ENCODE data around the gene PMS2.
"Not testable (repeated sequence)": the region's sequence is repeated elsewhere in the genome, so short reads cannot be mapped to it uniquely, and the experiment has no call there.

The PMS2 gene

DNA sequence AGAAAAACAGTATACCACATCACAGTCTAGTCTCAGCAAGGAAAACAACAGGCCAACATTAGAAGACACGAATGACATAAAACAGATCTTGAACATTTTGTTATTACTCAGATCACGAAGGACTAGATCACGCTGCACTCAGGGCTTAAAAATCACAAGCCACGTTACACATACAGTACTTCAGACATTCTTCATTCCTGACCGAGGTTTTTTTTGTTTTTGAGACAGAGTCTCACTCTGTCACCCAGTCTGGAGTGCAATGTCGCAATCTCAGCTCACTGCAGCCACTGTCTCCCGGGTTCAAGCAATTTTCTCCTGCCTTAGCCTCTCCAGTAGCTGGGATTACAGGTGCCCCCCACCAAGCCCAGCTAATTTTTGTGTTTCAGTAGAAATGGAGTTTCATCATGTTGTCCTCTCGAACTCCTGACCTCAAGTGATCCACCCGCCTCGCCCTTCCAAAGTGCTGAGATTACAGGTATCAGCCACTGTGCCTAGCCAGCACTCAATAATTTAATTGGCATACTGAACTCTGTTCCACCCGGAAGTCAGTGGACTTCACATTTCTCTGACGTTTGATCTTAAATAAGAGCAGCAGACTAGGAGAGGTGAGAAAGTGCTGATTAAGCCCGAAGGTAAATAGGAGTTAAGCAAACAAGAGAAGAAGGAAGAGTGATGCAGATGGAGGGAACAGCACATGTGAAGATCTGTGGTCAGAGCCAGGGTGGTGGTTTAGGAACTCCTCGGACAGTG lies 3.7 kb upstream of the PMS2 start:
- Histone ChIP-seq H4K20me1 (ENCODE audit: insufficient read depth, low read length) (no peaks in the 10 kb centered on the region), H3K9ac (ENCODE audit: low read length) (no peak overlapping the region)

DNA sequence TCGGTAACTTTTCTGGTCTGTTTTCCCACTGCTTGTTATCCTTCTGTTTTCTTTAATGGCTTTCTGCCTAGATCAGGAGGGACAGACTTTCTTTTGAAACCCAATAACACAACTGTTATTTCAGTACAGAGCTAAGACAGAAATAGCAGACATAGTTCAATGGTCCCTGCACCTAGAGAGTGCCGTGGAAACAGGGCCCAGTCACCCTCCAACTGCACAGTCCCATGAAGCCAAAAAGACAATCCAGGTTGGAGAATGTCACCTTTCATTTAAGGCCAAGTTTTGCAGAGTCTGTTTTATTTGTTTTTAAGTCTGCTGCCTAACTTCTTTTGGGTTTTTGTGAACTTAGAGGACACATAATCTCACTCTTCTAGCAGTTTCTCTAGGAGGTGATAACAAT lies 2.7 kb upstream of the PMS2 start:
- Histone ChIP-seq H2AFZ (ENCODE audit: low read depth, low read length) (no peak overlapping the region), H4K20me1 (ENCODE audit: insufficient read depth, low read length) (no peaks in the 10 kb centered on the region), H3K4me3 (ENCODE audit: low read length) (no peak overlapping the region), H3K9ac (ENCODE audit: low read length) (no peak overlapping the region), H3K36me3 (replicated peaks; ENCODE audit: low read depth, low read length) (peaks cover 11% of the 10 kb centered on the region), H3K9me3 (ENCODE audit: insufficient read depth, low read length) (no peaks in the 10 kb centered on the region), H3K27ac (ENCODE audit: low read length) (no peak overlapping the region), H3K79me2 (ENCODE audit: low read length) (peaks cover 65% of the 10 kb centered on the region), H3K4me2 (ENCODE audit: low read length) (no peak overlapping the region), H3K4me1 (ENCODE audit: low read length) (peaks cover 11% of the 10 kb centered on the region), H3K27me3 (ENCODE audit: low read depth, low read length) (no peaks in the 10 kb centered on the region)
- TF ChIP-seq, protein P1, sequence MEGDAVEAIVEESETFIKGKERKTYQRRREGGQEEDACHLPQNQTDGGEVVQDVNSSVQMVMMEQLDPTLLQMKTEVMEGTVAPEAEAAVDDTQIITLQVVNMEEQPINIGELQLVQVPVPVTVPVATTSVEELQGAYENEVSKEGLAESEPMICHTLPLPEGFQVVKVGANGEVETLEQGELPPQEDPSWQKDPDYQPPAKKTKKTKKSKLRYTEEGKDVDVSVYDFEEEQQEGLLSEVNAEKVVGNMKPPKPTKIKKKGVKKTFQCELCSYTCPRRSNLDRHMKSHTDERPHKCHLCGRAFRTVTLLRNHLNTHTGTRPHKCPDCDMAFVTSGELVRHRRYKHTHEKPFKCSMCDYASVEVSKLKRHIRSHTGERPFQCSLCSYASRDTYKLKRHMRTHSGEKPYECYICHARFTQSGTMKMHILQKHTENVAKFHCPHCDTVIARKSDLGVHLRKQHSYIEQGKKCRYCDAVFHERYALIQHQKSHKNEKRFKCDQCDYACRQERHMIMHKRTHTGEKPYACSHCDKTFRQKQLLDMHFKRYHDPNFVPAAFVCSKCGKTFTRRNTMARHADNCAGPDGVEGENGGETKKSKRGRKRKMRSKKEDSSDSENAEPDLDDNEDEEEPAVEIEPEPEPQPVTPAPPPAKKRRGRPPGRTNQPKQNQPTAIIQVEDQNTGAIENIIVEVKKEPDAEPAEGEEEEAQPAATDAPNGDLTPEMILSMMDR (IDR thresholded peaks at IDR 0.05; ENCODE audit: low read depth, low read length): no peak
- TF ChIP-seq EZH2phosphoT487 (IDR thresholded peaks at IDR 0.05; ENCODE audit: low read depth): no peak

More for the DNA sequence above, 3.7 kb upstream of the PMS2 start:
- Histone ChIP-seq H3K36me3 (replicated peaks; ENCODE audit: low read depth, low read length) (peaks cover 12% of the 10 kb centered on the region), H2AFZ (ENCODE audit: low read depth, low read length) (no peak overlapping the region), H3K4me1 (ENCODE audit: low read length) (peaks cover 7% of the 10 kb centered on the region), H3K27me3 (ENCODE audit: low read depth, low read length) (no peaks in the 10 kb centered on the region), H3K79me2 (ENCODE audit: low read length) (peaks cover 60% of the 10 kb centered on the region), H3K27ac (ENCODE audit: low read length) (no peak overlapping the region), H3K4me2 (ENCODE audit: low read length) (no peak overlapping the region), H3K4me3 (ENCODE audit: low read length) (no peak overlapping the region), H3K9me3 (ENCODE audit: insufficient read depth, low read length) (no peaks in the 10 kb centered on the region)
- no peak for TF ChIP-seq EZH2phosphoT487 (IDR thresholded peaks at IDR 0.05; ENCODE audit: low read depth)
- TF ChIP-seq, protein P1 (IDR thresholded peaks at IDR 0.05; ENCODE audit: low read depth, low read length): no peak

DNA sequence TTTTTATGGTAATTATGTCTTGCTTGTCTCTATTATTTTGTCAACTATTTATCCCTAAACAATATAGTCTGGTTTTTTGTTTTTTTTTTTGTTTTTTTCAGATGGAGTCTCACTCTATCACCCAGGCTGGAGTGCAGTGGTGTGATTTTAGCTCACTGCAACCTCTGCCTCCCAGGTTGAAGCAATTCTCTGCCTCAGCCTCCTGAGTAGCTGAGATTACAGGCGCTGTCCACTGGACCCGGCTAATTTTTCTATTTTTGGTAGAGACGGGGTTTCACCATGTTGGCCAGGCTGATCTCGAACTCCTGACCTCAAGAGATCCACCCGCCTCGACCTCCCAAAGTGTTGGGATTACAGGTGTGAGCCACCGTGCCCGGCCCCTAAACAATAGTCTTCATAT lies 1.5 kb upstream of the PMS2 start:
- H3K36me3 ChIP-seq (replicated peaks; ENCODE audit: low read depth, low read length); H3K27ac ChIP-seq (ENCODE audit: low read length); H4K20me1 ChIP-seq (ENCODE audit: insufficient read depth, low read length); H3K9me3 ChIP-seq (ENCODE audit: insufficient read depth, low read length); H3K27me3 ChIP-seq (ENCODE audit: low read depth, low read length); H2AFZ ChIP-seq (ENCODE audit: low read depth, low read length); H3K4me1 ChIP-seq (ENCODE audit: low read length): not testable (repeated sequence)
- H3K9ac ChIP-seq (ENCODE audit: low read length): peak overlapping the region; percentile 47; the same call in 1 of the 2 replicates
- H3K4me3 ChIP-seq (ENCODE audit: low read length): peak overlapping the region; percentile 98
- peak overlapping the region; percentile 60 for H3K4me2 ChIP-seq (ENCODE audit: low read length)
- H3K79me2 ChIP-seq (ENCODE audit: low read length): peaks cover 65% of the 10 kb centered on the region

DNA sequence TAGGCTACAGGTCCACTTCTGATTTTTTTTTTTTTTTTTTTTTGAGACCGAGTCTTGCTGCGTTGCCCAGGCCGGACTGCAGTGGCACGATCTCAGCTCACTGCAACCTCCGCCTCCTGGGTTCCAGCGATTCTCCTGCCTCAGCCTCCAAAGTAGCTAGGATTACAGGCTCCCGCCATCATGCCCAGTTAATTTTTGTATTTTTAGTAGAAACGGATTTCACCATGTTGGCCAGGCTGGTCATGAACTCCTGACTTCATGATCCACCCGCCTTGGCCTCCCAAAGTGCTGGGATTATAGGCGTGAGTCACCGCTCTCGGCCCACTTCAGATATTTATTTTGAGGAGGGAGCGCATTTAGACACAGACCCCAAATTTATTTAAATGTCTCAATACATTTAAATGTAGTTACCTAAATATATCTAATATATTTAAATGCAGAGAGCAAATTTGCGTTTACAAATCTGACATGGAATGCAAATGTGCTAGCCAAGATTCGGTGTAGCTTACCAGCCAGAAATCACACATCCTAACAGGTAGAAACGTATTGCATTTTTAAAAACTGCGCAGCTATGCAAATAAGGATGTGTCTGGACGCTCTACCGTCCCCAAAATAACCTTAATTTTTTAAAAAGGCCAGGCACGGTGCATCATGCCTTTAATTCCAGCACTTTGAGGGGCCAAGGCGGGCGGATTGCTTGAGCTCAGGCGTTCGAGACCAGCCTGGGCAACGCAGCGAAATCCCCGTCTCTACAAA lies 836 bp downstream of the PMS2 start:
- H3K27ac ChIP-seq (ENCODE audit: low read length); H2AFZ ChIP-seq (ENCODE audit: low read depth, low read length); H4K20me1 ChIP-seq (ENCODE audit: insufficient read depth, low read length); H3K36me3 ChIP-seq (replicated peaks; ENCODE audit: low read depth, low read length); H3K9me3 ChIP-seq (ENCODE audit: insufficient read depth, low read length); H3K27me3 ChIP-seq (ENCODE audit: low read depth, low read length); H3K4me1 ChIP-seq (ENCODE audit: low read length): not testable (repeated sequence)
- Histone ChIP-seq H3K4me2 (ENCODE audit: low read length) (peak overlapping the region; percentile 69), H3K79me2 (ENCODE audit: low read length) (peaks cover 56% of the 10 kb centered on the region), H3K9ac (ENCODE audit: low read length) (peak overlapping the region; percentile 92), H3K4me3 (ENCODE audit: low read length) (peak overlapping the region; percentile 98)

DNA sequence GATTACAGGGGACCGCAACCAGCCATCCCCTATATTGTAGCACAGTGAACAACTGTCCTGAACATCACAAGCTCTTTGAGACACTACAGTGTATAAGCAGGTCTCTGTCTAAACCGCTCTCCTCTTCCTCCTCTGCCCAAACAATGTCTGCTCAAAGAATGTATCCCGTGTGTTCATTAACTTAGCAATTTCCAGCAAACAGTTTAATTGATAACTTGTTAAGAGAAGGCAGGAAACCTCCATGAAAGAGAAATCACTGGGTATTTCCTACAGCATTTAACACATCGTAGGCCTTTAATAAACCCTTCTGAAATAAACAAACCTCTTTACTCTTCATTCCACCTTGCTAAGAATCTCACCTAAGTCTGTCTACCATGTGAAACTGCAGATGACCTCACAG lies 1.5 kb downstream of the PMS2 start:
- no peak overlapping the region for H3K9ac ChIP-seq (ENCODE audit: low read length)
- H3K27ac ChIP-seq (ENCODE audit: low read length): no peak overlapping the region
- TF ChIP-seq EZH2phosphoT487 (IDR thresholded peaks at IDR 0.05; ENCODE audit: low read depth): no peak
- TF ChIP-seq, protein P1 (IDR thresholded peaks at IDR 0.05; ENCODE audit: low read depth, low read length): no peak
- peak overlapping the region; percentile 98 for H3K4me3 ChIP-seq (ENCODE audit: low read length)
- H3K36me3 ChIP-seq (replicated peaks; ENCODE audit: low read depth, low read length): no peaks in the 10 kb centered on the region
- peak overlapping the region; percentile 69 for H3K4me2 ChIP-seq (ENCODE audit: low read length)
- no peaks in the 10 kb centered on the region for H3K9me3 ChIP-seq (ENCODE audit: insufficient read depth, low read length)
- H3K27me3 ChIP-seq (ENCODE audit: low read depth, low read length): no peaks in the 10 kb centered on the region
- peaks cover 8% of the 10 kb centered on the region for H3K4me1 ChIP-seq (ENCODE audit: low read length)
- no peaks in the 10 kb centered on the region for H4K20me1 ChIP-seq (ENCODE audit: insufficient read depth, low read length)
- peaks cover 50% of the 10 kb centered on the region for H3K79me2 ChIP-seq (ENCODE audit: low read length)
- H2AFZ ChIP-seq (ENCODE audit: low read depth, low read length): no peak overlapping the region

Measured in OCI-LY3 (cell line).